ENCODE measurements around the gene OVOL1.

DNA sequence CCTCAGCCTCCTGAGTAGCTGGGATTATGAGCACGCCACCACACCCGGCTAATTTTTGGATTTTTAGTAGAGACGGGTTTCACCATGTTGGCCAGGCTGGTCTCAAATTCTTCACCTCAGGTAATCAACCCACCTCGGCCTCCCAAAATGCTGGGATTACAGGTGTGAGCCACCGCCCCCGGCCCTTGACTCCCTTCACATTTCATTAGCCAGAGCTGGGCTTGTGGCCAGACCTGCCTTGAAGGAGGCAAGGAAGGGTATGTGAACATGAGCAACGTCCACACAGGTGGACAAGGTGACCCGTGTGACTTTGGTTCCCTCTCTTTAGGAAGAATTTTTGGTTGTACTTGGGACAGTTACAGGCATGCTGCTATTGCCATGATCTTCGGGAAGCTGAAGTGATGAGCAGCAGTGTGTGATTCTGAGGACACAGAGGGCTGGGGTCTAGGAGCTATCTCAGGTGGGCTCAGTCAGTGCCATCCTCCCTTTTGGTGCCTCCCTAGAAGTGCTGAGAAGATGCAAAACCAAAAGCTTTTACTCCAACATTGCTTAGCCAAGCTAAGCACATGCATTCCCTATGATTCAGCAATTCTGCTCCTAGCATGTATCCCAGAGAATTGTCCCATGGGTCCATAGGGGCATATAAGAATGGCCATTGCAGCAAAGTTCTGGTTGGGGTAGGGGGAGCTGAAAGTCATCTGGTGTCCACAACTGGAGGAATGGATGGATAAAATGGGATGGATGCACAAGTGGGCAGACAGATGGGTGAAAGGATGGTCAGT lies 12.1 kb upstream of the OVOL1 start:
- TF ChIP-seq, protein P1, sequence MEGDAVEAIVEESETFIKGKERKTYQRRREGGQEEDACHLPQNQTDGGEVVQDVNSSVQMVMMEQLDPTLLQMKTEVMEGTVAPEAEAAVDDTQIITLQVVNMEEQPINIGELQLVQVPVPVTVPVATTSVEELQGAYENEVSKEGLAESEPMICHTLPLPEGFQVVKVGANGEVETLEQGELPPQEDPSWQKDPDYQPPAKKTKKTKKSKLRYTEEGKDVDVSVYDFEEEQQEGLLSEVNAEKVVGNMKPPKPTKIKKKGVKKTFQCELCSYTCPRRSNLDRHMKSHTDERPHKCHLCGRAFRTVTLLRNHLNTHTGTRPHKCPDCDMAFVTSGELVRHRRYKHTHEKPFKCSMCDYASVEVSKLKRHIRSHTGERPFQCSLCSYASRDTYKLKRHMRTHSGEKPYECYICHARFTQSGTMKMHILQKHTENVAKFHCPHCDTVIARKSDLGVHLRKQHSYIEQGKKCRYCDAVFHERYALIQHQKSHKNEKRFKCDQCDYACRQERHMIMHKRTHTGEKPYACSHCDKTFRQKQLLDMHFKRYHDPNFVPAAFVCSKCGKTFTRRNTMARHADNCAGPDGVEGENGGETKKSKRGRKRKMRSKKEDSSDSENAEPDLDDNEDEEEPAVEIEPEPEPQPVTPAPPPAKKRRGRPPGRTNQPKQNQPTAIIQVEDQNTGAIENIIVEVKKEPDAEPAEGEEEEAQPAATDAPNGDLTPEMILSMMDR (IDR thresholded peaks at IDR 0.05), result no peak
- no peak for TF ChIP-seq POLR2A (IDR thresholded peaks at IDR 0.05)

Data from upper lobe of left lung (tissue), 4 donors.